ENCODE measurements around the gene STEAP3.

DNA sequence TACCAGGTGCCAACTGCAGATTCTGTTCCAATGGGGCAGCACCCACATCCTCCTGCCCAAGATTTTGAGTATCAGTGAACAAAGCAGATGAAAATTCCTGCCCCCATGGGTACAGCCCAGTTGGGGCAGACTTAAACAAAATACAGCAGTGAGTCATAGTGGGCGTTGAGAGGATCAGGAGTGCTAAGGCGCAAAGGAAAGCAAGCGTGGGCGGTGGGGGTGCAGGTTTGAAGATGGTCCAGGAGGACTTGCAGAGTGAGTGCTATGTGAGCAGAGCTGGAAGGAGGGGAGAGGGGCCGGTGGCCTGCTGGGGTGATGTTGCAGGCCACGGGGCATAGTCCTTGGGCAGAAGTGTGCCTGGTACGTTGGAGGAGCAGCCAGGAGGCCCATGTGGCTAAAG, 24.7 kb downstream of the STEAP3 start:
- TF ChIP-seq POLR2A (IDR thresholded peaks at IDR 0.05) = no peak
- TF ChIP-seq, protein P1, sequence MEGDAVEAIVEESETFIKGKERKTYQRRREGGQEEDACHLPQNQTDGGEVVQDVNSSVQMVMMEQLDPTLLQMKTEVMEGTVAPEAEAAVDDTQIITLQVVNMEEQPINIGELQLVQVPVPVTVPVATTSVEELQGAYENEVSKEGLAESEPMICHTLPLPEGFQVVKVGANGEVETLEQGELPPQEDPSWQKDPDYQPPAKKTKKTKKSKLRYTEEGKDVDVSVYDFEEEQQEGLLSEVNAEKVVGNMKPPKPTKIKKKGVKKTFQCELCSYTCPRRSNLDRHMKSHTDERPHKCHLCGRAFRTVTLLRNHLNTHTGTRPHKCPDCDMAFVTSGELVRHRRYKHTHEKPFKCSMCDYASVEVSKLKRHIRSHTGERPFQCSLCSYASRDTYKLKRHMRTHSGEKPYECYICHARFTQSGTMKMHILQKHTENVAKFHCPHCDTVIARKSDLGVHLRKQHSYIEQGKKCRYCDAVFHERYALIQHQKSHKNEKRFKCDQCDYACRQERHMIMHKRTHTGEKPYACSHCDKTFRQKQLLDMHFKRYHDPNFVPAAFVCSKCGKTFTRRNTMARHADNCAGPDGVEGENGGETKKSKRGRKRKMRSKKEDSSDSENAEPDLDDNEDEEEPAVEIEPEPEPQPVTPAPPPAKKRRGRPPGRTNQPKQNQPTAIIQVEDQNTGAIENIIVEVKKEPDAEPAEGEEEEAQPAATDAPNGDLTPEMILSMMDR (IDR thresholded peaks at IDR 0.05) = no peak
